SK-N-SH (cell line): ENCODE measurements around the gene FAM107B. TPM values are rescaled to one million over a fixed set of nuclear protein-coding genes. Genes with fewer than 3 reads are reported as not detected.

Experiments used
- CTCF ChIA-PET: fragments of 300-600, 350-600 bp; formaldehyde crosslinking; extraction: SDS; loops from one replicate; lab custom pipeline; 2021; lab: Yijun Ruan, JAX
- POLR2A ChIA-PET: fragments of 350-600 bp; sonication (Branson Sonifier 250); formaldehyde crosslinking; extraction: SDS; loops from one replicate; lab custom pipeline; 2020; ENCODE audit warnings: antibody characterized with exemption, inconsistent platforms; lab: Yijun Ruan, JAX
- DNase-seq: peaks from one replicate; pipeline ENCODE4 v3.0.0; 2012
- H2AFZ ChIP-seq: fragments of 200-600 bp; sonication (generic); 2 replicates; pipeline ENCODE4 v1.8.1; 2016; ENCODE audit warnings: antibody characterized with exemption, mild to moderate bottlenecking, low read depth
- H3F3A ChIP-seq: fragments of 200-600 bp; sonication (generic); replicated peaks from 2 replicates; pipeline ENCODE3; 2016; ENCODE audit warnings: antibody characterized with exemption, mild to moderate bottlenecking; ENCODE audit not compliant: insufficient read depth
- H3K27ac ChIP-seq, 2 experiments: fragments of 200-500 bp in 1 of 2; fragments of 200-600 bp in 1 of 2; sonication (Bioruptor generic) in 1 of 2; sonication (generic), shearing (Covaris generic) in 1 of 2; 2 replicates each; pipeline versions ENCODE4 v1.5.1 to v1.6.1; 2014 to 2016; ENCODE audit warnings: low read depth in 2 of 2, inconsistent platforms in 1 of 2, low read length in 1 of 2, mild to moderate bottlenecking in 1 of 2, mixed read lengths in 1 of 2
- H3K27me3 ChIP-seq: fragments of 200-600 bp; sonication (generic), shearing (Covaris generic); 2 replicates; pipeline ENCODE4 v1.6.1; 2016; ENCODE audit warnings: mixed run types; ENCODE audit not compliant: insufficient read depth
- H3K36me3 ChIP-seq, 2 experiments: fragments of 200-500 bp in 1 of 2; fragments of 200-600 bp in 1 of 2; sonication (Bioruptor generic) in 1 of 2; sonication (generic) in 1 of 2; replicated peaks in 1 of 2; 2 replicates each; pipeline versions ENCODE3 to v1.5.1; 2014 to 2016; ENCODE audit warnings: low read length in 1 of 2, mild to moderate bottlenecking in 1 of 2; ENCODE audit not compliant: insufficient read depth in 2 of 2, control insufficient read depth in 1 of 2
- H3K4me1 ChIP-seq, 2 experiments: fragments of 200-500 bp in 1 of 2; fragments of 200-600 bp in 1 of 2; sonication (Bioruptor generic) in 1 of 2; sonication (generic), shearing (Covaris generic) in 1 of 2; 2 replicates each; pipeline versions ENCODE4 v1.5.1 to v1.6.1; 2014 to 2016; ENCODE audit warnings: low read depth in 1 of 2, low read length in 1 of 2, mixed run types in 1 of 2; ENCODE audit not compliant: insufficient read depth in 2 of 2, control insufficient read depth in 1 of 2
- H3K4me2 ChIP-seq: fragments of 200-600 bp; sonication (generic), shearing (Covaris generic); 2 replicates; pipeline ENCODE4 v1.6.1; 2017; ENCODE audit warnings: mixed run types
- H3K4me3 ChIP-seq, 2 experiments: fragments of 200-500 bp in 1 of 2; fragments of 200-600 bp in 1 of 2; sonication (Bioruptor generic) in 1 of 2; sonication (generic), shearing (Covaris generic) in 1 of 2; 2 replicates each; pipeline versions ENCODE4 v1.5.1 to v1.8.1; 2014 to 2016; ENCODE audit warnings: low read depth in 2 of 2, inconsistent platforms in 1 of 2, low read length in 1 of 2, mild to moderate bottlenecking in 1 of 2, mixed read lengths in 1 of 2, moderate library complexity in 1 of 2
- H3K79me2 ChIP-seq: fragments of 200-600 bp; sonication (generic); 2 replicates; pipeline ENCODE4 v1.8.1; 2017; ENCODE audit warnings: mild to moderate bottlenecking; ENCODE audit not compliant: insufficient read depth
- H3K9ac ChIP-seq: fragments of 200-600 bp; sonication (generic); 2 replicates; pipeline ENCODE4 v1.6.1; 2017; ENCODE audit warnings: mixed run types
- H3K9me2 ChIP-seq: fragments of 200-600 bp; sonication (generic); 2 replicates; pipeline ENCODE4 v1.6.1; 2017; ENCODE audit warnings: mixed run types
- H3K9me3 ChIP-seq: fragments of 200-600 bp; sonication (generic); 2 replicates; pipeline ENCODE4 v1.6.1; 2017; ENCODE audit warnings: mixed run types, mild to moderate bottlenecking, moderate library complexity
- H4K20me1 ChIP-seq: fragments of 200-600 bp; sonication (generic); 2 replicates; pipeline ENCODE4 v1.6.1; 2017; ENCODE audit warnings: mild to moderate bottlenecking, mixed run types; ENCODE audit not compliant: insufficient read depth
- CHD2 ChIP-seq: fragments of 150-350 bp; IDR thresholded peaks from 2 replicates; pipeline ENCODE4 v1.6.1; 2018; ENCODE audit warnings: low read length; ENCODE audit not compliant: partially characterized antibody
- EP300 ChIP-seq, 2 experiments: IDR thresholded peaks; 2 replicates each; pipeline versions ENCODE4 v1.4.0 to v1.6.1; 2012; ENCODE audit warnings: borderline replicate concordance in 1 of 2, low read depth in 1 of 2, low read length in 1 of 2
- FOSL2 ChIP-seq: IDR thresholded peaks from 2 replicates; pipeline ENCODE4 v1.4.0; 2012; ENCODE audit warnings: low read depth, mild to moderate bottlenecking, moderate library complexity, borderline replicate concordance
- GABPA ChIP-seq: IDR thresholded peaks from 2 replicates; pipeline ENCODE4 v1.4.0; 2012; ENCODE audit warnings: low read depth, mild to moderate bottlenecking
- GATA2 ChIP-seq: sonication (generic); formaldehyde crosslinking; IDR thresholded peaks from 2 replicates; pipeline ENCODE4 v1.5.0; 2020; ENCODE audit warnings: mild to moderate bottlenecking, missing genetic modification reagents
- JUND ChIP-seq: IDR thresholded peaks from 2 replicates; pipeline ENCODE4 v1.4.0; 2012
- MEF2A ChIP-seq: IDR thresholded peaks from 2 replicates; pipeline ENCODE4 v1.4.0; 2012; ENCODE audit warnings: low read depth, borderline replicate concordance
- MXI1 ChIP-seq: IDR thresholded peaks from 2 replicates; pipeline ENCODE4 v1.6.1; 2012; ENCODE audit warnings: mild to moderate bottlenecking, low read depth, low read length, improper control_type of control experiment
- NRF1 ChIP-seq: IDR thresholded peaks from 2 replicates; pipeline ENCODE4 v1.6.1; 2012; ENCODE audit warnings: low read depth, mild to moderate bottlenecking, low read length
- POLR2AphosphoS5 ChIP-seq: IDR thresholded peaks from 2 replicates; pipeline ENCODE4 v1.6.1; 2012; ENCODE audit warnings: low read depth, low read length
- RCOR1 ChIP-seq: fragments of 150-350 bp; IDR thresholded peaks from 2 replicates; pipeline ENCODE4 v1.6.1; 2017; ENCODE audit warnings: antibody characterized with exemption, low read length
- TAF1 ChIP-seq: IDR thresholded peaks from 2 replicates; pipeline ENCODE4 v1.6.1; 2012; ENCODE audit warnings: low read depth, mild to moderate bottlenecking, low read length, moderate library complexity, borderline replicate concordance
- TCF12 ChIP-seq: IDR thresholded peaks from 2 replicates; pipeline ENCODE4 v1.4.0; 2012
- YY1 ChIP-seq: IDR thresholded peaks from 2 replicates; pipeline ENCODE4 v1.4.0; 2012; ENCODE audit warnings: low read depth, mild to moderate bottlenecking
- WGBS: methylation state at CpG from one replicate; pipeline ENCODE4 v1.1.6; 2017; ENCODE audit warnings: low lambda C conversion rate; 5-methylcytosine and 5-hydroxymethylcytosine counted together
- polyA plus RNA-seq, 3 experiments: library from polyadenylated mRNA; depleted of rRNA; stranded (reverse); fragments of >200 nt; gene quantifications; 2 replicates each; pipeline ENCODE4 v1.2.3, GENCODE V29; 2012
- TF ChIP-seq, protein P1 (sequence below): IDR thresholded peaks from 2 replicates; pipeline ENCODE4 v1.4.0; 2012; ENCODE audit warnings: low read depth
- TF ChIP-seq, protein P2 (sequence below): IDR thresholded peaks from 2 replicates; pipeline ENCODE4 v1.6.1; 2012; ENCODE audit warnings: mild to moderate bottlenecking, low read depth, low read length, moderate library complexity
- TF ChIP-seq, protein P3 (sequence below): fragments of 150-350 bp; IDR thresholded peaks from 2 replicates; pipeline ENCODE4 v1.6.1; 2016; ENCODE audit warnings: mild to moderate bottlenecking, low read depth, low read length
- TF ChIP-seq, protein P4 (sequence below): IDR thresholded peaks from 2 replicates; pipeline ENCODE4 v1.4.0; 2012; ENCODE audit warnings: low read depth, borderline replicate concordance

FAM107B gene
- polyA plus RNA-seq, 1 of the 3 experiments (the other 2 are of a cell fraction): 1.0 TPM

DNA sequence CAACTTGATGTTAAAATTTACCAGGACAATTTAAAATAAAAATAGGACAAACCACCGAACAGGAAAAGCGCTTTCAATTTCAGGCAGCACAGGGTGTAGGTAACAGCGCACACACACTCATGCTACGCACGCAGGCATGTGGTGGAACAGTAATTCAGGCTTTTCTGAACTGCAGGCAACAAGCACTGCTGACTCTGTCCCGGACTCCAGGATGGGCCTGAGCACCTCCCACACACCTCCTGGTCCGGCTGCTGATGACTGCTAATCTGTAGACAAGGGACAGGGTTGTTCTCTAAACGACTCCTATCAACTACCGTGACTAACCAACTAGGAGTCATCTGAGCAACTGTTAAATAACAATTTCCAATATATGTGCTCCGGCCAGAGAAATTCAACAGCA lies 251.4 kb downstream of the FAM107B start:
- no peaks in the 10 kb centered on the region for H3K36me3 ChIP-seq
- ChIA-PET POLR2A (no interaction called here), CTCF (interaction anchor here (0.7 to 0.9 kb wide), 2 partner anchors 13 to 18 kb away, joined by 4 read pairs; no protein-coding TSS in a partner anchor)
- H3K9me3 ChIP-seq: no peaks in the 10 kb centered on the region
- no peak overlapping the region for H2AFZ ChIP-seq
- H3K4me2 ChIP-seq: no peak overlapping the region
- no peak for DNase-seq
- H3K4me1 ChIP-seq: no peaks in the 10 kb centered on the region
- H3F3A ChIP-seq: no peaks in the 10 kb centered on the region
- H3K4me3 ChIP-seq: no peak overlapping the region
- TF ChIP-seq FOSL2 (no peak), TCF12 (no peak), EP300 (IDR thresholded peaks at IDR 0.05; ENCODE audit: borderline replicate concordance in 1 of 2, low read depth in 1 of 2, low read length in 1 of 2) (no peak)
- TF ChIP-seq, protein P1, sequence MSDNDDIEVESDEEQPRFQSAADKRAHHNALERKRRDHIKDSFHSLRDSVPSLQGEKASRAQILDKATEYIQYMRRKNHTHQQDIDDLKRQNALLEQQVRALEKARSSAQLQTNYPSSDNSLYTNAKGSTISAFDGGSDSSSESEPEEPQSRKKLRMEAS: no peak
- H3K27ac ChIP-seq: no peak overlapping the region
- H3K27me3 ChIP-seq: no peaks in the 10 kb centered on the region
- 91% methylated on average over 10 of the region's 10 CpGs for WGBS
- H3K9ac ChIP-seq: no peak overlapping the region
- no peaks in the 10 kb centered on the region for H3K9me2 ChIP-seq
- H4K20me1 ChIP-seq: no peaks in the 10 kb centered on the region
- H3K79me2 ChIP-seq: no peaks in the 10 kb centered on the region

DNA sequence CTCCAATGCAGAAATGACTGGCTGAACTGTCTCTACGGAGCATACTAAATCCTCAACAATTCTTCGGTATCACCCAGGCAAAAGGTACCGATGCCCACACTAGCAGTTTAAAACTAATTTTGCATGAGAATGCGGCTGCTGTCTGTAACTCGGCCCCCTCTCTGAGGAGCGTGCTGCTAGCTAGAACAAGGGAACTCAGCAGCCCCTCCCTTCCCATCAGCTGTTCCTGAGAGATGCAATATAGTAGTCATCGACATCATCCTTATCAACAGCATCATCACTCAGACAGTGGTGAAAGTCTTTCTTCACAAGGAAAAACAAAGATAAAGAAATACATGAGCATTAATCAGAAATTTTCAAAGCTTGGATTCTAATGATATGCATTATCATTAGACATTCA lies 254.9 kb downstream of the FAM107B start:
- Histone ChIP-seq H3K27me3 (no peaks in the 10 kb centered on the region), H3K4me1 (no peaks in the 10 kb centered on the region), H3K9ac (no peak overlapping the region), H3K36me3 (no peaks in the 10 kb centered on the region), H3F3A (no peaks in the 10 kb centered on the region), H3K4me2 (no peak overlapping the region), H2AFZ (no peak overlapping the region), H3K9me2 (no peaks in the 10 kb centered on the region), H3K4me3 (no peak overlapping the region), H4K20me1 (no peaks in the 10 kb centered on the region), H3K79me2 (no peaks in the 10 kb centered on the region), H3K9me3 (no peaks in the 10 kb centered on the region), H3K27ac (no peak overlapping the region)
- 91% methylated on average over 7 of the region's 7 CpGs for WGBS
- TF ChIP-seq YY1: no peak
- TF ChIP-seq, protein P1: no peak
- TF ChIP-seq GABPA: no peak
- no peak for TF ChIP-seq EP300 (IDR thresholded peaks at IDR 0.05; ENCODE audit: borderline replicate concordance in 1 of 2, low read depth in 1 of 2, low read length in 1 of 2)
- TF ChIP-seq NRF1: no peak
- TF ChIP-seq CHD2: no peak
- TF ChIP-seq MEF2A: no peak
- TF ChIP-seq, protein P2, sequence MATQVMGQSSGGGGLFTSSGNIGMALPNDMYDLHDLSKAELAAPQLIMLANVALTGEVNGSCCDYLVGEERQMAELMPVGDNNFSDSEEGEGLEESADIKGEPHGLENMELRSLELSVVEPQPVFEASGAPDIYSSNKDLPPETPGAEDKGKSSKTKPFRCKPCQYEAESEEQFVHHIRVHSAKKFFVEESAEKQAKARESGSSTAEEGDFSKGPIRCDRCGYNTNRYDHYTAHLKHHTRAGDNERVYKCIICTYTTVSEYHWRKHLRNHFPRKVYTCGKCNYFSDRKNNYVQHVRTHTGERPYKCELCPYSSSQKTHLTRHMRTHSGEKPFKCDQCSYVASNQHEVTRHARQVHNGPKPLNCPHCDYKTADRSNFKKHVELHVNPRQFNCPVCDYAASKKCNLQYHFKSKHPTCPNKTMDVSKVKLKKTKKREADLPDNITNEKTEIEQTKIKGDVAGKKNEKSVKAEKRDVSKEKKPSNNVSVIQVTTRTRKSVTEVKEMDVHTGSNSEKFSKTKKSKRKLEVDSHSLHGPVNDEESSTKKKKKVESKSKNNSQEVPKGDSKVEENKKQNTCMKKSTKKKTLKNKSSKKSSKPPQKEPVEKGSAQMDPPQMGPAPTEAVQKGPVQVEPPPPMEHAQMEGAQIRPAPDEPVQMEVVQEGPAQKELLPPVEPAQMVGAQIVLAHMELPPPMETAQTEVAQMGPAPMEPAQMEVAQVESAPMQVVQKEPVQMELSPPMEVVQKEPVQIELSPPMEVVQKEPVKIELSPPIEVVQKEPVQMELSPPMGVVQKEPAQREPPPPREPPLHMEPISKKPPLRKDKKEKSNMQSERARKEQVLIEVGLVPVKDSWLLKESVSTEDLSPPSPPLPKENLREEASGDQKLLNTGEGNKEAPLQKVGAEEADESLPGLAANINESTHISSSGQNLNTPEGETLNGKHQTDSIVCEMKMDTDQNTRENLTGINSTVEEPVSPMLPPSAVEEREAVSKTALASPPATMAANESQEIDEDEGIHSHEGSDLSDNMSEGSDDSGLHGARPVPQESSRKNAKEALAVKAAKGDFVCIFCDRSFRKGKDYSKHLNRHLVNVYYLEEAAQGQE: no peak
- no peak for TF ChIP-seq FOSL2
- no peak for TF ChIP-seq GATA2 (CRISPR knock-in tag)
- TF ChIP-seq, protein P3, sequence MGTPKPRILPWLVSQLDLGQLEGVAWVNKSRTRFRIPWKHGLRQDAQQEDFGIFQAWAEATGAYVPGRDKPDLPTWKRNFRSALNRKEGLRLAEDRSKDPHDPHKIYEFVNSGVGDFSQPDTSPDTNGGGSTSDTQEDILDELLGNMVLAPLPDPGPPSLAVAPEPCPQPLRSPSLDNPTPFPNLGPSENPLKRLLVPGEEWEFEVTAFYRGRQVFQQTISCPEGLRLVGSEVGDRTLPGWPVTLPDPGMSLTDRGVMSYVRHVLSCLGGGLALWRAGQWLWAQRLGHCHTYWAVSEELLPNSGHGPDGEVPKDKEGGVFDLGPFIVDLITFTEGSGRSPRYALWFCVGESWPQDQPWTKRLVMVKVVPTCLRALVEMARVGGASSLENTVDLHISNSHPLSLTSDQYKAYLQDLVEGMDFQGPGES: no peak
- no peak for TF ChIP-seq MXI1
- no peak for TF ChIP-seq POLR2AphosphoS5
- no peak for TF ChIP-seq RCOR1
- TF ChIP-seq, protein P4, sequence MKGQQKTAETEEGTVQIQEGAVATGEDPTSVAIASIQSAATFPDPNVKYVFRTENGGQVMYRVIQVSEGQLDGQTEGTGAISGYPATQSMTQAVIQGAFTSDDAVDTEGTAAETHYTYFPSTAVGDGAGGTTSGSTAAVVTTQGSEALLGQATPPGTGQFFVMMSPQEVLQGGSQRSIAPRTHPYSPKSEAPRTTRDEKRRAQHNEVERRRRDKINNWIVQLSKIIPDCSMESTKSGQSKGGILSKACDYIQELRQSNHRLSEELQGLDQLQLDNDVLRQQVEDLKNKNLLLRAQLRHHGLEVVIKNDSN: no peak
- TF ChIP-seq JUND: no peak
- TF ChIP-seq TAF1: no peak
- ChIA-PET CTCF (interaction anchor here (1.1 kb wide), 1 partner anchor 300 kb away, joined by 3 read pairs; no protein-coding TSS in a partner anchor), POLR2A (no interaction called here)
- DNase-seq: no peak
